Activated CD4-positive, alpha-beta T cell treated with anti-CD3 and anti-CD28 coated beads, Interleukin-2, amount 50 U/mL, for 1 hour (primary cell): ENCODE measurements around the gene LY6G6F.

Source experiments
- DNase-seq: peaks from one replicate; pipeline ENCODE4 v3.0.0-alpha.2; 2020

Gene LY6G6F

GRCh38 chr6:31706599-31706998 is at the start of gene LY6G6F:
LY6G6F (plus strand) TSS chr6:31706866; CDS start chr6:31706907, 41 bp downstream.
- DNase-seq, result no peak

GRCh38 chr6:31657406-31658157 is 49.1 kb upstream of the LY6G6F start:
- no peak for DNase-seq

GRCh38 chr6:31658158-31658688 is 48.4 kb upstream of the LY6G6F start:
- no peak for DNase-seq

GRCh38 chr6:31658983-31659648 is 47.5 kb upstream of the LY6G6F start:
- no peak for DNase-seq

- DNase-seq, result no peak
Measured at GRCh38 chr6:31659649-31660380, 46.9 kb upstream of the LY6G6F start.

GRCh38 chr6:31660381-31661261 is 46.0 kb upstream of the LY6G6F start, which contains the start of gene C6orf47:
C6orf47 (minus strand) TSS chr6:31660778; CDS start chr6:31659947, 831 bp downstream.
- peak; percentile 71 for DNase-seq

- no peak for DNase-seq
Measured at GRCh38 chr6:31661262-31662123, 45.2 kb upstream of the LY6G6F start.

GRCh38 chr6:31662124-31662723 is 44.4 kb upstream of the LY6G6F start:
- DNase-seq, result no peak

GRCh38 chr6:31663126-31663960 is 43.3 kb upstream of the LY6G6F start:
- DNase-seq, result no peak

GRCh38 chr6:31663961-31664789 is 42.5 kb upstream of the LY6G6F start:
- no peak for DNase-seq

- peak; percentile 86 for DNase-seq
Measured at GRCh38 chr6:31664790-31665500, 41.7 kb upstream of the LY6G6F start, which contains the start of gene GPANK1. GPANK1 (minus strand) TSS chr6:31664997; CDS start chr6:31664478, 519 bp downstream.

GRCh38 chr6:31665501-31666336 is 40.9 kb upstream of the LY6G6F start, which contains the start of gene CSNK2B:
CSNK2B (plus strand) TSS chr6:31666080; CDS start chr6:31666832, 752 bp downstream.
- peak; percentile 98 for DNase-seq

GRCh38 chr6:31666337-31666965 is 40.2 kb upstream of the LY6G6F start:
- DNase-seq, result no peak

- no peak for DNase-seq
Measured at GRCh38 chr6:31669676-31670075, 37.0 kb upstream of the LY6G6F start, which contains the start of gene LY6G5B. LY6G5B (plus strand) TSS chr6:31669976; CDS start chr6:31670951, 975 bp downstream.

- DNase-seq, result no peak
Measured at GRCh38 chr6:31676322-31676903, 30.3 kb upstream of the LY6G6F start.

GRCh38 chr6:31676904-31677303 is 29.8 kb upstream of the LY6G6F start:
- DNase-seq, result no peak
